HG03378 (cell line): ENCODE results near the gene PCBP4.
"Not testable (repeated sequence)": the region's sequence is repeated elsewhere in the genome, so short reads cannot be mapped to it uniquely, and the experiment has no call there.

Source experiments
- ATAC-seq: cut with Tn5 transposase; IDR thresholded peaks from one replicate; pipeline ENCODE4 v1.9.1; 2021; ENCODE audit warnings: mild to moderate bottlenecking, moderate library complexity; ENCODE audit not compliant: unreplicated experiment

PCBP4 gene

DNA sequence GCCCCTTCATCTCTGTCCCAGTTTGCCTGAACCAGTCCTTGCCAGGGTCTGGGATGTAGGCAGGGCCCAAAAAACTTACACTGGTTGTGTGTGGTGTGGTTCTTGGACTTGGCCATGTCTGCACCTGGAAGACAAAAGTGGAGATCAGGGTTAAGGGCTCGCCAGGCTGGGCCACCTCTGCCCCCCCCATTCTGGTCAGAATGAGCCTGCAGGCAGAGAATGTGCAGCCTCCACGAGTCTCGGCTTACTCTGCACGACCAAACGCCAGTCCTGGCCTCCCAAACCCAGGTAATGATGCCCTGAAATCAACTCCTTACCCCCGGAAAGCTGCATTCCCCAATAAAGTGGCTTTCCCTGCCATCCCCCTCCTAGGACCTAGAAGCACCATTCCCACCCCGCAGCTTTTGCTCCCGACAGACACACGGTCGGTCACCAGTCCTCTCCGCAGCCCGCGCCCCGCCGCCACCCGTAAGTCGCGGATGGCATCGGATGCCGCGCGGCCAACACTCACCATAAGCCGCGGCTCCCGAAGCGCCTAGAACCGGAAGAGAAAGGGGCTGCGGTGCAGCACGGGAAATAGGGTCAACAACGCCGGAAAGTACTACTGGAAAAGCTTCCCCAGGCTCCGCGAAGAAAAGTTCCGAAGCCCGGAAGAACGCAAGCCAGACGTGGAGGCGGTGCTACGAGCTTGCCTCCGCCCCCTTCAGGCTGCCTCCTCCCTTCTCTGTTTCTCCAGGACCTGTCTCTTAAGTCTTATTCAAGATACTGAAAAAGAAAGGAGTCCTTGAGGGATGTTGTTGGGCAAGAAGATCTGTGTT lies 28.3 kb upstream of the PCBP4 start, which contains the start of gene RPL29:
TSS of gene RPL29 (minus strand) at position 550 of the 818 bp plus-strand sequence. CDS start at position 116, 434 bp downstream.
- ATAC-seq = peak; percentile 87

DNA sequence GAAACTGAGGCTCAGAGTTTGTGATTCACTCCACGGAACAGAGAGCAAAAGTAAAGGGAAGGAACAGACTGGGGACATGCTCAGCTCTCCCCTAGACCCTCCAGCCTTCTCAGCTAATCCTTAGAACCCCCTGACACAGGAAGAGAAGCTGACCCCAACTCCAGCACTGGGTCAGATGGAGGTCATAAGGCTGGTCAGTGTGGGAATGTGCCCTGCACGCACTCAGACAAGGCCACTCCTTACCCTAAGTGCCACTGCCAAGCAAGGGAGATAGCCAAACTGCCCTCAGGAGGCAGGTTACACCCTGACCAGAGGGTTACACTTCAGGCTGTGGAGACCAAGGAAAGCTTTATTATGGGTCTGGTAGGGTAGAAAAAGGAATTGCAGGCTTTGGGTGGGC lies 27.3 kb upstream of the PCBP4 start:
- no peak for ATAC-seq

DNA sequence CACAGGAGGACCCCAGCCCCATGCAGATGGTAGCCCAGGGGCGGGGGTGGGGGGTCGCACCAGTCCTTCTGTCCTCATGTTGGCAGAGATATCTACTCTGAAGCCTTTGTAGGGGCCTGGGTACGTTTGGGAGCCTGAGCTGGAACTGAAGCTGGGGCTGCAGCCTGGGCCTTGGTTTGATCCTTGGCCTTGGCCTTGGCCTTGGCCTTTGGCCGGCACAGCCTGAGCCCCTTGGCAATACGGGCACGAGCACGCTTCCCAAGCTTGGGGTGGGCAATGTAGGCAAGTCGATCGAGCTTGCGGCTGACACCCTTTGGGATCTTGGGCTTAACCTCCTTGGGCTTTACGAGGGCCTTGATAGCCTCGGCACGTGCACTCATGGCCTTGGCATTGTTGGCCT lies 26.4 kb upstream of the PCBP4 start:
- not testable (repeated sequence) for ATAC-seq

DNA sequence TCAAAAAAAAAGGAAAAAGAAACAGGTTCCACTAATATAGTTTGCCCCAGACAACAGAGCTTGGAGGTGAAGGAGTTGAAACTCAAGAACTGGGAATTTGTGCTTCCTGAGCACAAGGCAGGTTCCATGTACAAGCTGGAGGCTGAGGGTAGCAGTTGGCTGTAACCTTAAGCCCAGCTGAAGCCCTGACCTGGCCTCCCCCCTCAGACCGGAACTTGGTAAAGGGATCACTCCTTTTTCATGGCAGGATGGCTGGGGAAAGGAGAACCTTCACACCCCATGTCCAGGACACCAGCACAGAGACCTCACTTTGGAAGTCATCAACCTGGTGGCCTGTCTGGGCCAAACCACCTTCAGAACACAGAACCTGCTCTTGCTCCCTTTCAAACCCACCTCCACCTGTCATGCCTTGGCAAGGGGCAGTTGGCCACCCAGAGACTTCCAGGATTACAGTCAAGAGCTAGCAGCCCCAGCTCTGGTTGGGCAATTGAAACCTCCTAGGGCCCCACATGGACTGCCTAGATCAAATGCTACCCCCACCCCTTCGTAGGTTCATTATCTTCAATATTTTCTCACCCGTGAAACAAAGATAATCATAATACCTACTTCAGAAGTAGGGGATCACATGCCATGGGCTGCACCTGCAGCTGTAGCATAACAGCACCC lies 24.9 kb upstream of the PCBP4 start:
- ATAC-seq = no peak

DNA sequence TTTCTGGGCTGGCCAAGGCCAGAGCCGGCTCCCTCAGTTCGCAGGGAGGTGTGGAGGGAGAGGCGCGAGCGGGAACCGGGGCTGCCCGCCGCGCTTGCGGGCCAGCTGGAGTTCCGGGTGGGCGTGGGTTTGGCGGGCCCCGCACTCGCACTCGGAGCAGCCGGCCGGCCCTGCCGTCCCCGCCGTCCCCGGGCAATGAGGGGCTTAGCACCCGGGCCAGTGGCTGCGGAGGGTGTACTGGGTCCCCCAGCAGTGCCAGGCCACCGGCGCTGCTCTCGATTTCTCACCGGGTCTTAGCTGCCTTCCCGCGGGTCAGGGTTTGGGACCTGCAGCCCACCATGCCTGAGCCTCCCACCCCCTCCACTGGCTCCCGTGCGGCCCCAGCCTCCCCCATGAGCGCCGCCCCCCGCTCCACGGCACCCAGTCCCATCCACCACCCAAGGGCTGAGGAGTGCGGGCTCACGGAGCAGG lies 23.3 kb upstream of the PCBP4 start:
- ATAC-seq = not testable (repeated sequence)

DNA sequence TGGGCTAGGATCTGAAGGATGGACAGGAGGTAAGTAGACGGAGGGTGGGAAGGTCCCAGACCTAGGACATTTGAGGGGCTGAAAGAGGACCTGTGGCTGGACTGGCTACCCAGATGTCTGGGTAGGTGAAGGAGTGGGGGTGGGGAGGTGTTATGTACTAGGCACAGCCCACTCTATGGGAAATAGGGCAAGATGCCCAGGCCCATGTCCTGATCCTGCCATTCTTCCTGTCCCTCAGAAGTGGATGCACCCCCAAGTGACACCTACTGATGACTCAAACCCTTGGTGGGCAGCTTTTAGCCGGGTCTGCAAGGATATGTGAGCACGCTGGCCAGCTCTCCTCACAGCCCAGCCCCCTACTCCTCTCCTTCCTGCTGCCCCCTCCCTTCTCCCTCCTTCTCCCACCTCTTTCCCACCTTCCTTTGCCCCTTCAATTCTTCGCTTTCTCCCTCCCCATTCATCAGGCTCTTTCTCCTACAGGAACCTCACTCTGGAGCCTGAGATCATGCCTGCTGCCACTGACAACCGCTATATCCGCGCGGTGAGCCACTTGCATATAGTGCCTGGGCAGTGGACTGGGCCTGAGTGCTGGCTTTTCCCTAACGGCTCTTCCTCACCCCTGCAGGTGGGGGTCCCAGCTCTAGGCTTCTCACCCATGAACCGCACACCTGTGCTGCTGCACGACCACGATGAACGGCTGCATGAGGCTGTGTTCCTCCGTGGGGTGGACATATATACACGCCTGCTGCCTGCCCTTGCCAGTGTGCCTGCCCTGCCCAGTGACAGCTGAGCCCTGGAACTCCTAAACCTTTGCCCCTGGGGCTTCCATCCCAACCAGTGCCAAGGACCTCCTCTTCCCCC lies 21.3 kb upstream of the PCBP4 start:
- ATAC-seq = no peak

DNA sequence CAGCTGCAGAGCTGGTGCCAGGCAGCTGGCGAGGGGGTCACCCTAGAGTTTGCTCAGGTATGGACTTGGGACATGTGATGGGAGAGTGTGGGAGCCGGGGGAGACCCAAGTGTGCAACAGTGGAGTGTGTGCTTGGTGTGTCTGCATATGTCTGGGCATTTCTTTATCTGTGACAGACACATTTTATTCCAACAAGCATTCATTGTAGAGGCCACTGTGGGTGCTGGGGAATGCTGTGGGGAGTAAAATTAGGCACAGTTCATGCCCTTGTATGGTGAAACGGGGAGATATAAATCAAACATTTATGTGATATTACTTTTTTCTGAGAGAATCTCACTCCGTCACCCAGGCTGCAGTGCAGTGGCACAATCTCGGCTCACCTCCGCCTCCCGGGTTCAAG lies 20.3 kb upstream of the PCBP4 start:
- ATAC-seq = no peak

DNA sequence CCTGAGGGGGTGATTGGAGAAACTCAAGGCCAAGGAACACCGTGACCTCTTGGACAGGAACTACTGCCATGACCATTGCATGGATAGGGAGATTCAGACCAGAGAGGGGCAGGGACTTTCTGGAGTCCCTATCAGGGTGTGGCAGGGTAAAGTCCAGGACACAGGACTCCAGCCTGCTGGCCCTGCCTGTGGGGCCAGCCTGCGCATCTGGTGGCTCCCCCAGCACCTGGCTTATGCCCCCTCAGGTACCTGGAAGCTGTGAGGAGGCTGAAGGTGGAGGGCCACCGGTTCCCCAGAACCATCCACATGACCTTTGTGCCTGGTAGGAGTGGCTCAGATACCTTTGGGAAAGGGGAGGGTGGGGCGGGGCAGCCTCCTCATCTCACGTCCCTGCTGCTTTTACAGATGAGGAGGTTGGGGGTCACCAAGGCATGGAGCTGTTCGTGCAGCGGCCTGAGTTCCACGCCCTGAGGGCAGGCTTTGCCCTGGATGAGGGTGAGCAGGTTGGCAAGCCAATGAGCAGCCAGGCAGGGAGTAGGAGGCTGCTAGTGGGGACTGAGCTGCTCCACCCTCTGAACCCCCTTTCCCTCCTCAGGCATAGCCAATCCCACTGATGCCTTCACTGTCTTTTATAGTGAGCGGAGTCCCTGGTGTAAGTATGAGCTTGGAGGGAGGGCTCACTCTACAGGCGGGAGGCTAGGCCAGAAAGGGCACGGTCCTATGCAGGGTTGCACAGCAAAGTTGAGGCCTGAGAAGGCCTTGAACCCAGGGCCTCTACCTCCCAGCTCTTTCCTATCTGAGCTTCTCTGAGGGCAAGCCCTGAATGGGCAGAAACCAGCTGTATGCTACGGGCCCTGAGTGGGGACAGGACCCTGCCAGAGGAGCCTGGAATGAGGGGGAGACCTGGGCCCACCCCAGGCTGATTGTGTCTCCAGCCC lies 19.0 kb upstream of the PCBP4 start:
- no peak for ATAC-seq

DNA sequence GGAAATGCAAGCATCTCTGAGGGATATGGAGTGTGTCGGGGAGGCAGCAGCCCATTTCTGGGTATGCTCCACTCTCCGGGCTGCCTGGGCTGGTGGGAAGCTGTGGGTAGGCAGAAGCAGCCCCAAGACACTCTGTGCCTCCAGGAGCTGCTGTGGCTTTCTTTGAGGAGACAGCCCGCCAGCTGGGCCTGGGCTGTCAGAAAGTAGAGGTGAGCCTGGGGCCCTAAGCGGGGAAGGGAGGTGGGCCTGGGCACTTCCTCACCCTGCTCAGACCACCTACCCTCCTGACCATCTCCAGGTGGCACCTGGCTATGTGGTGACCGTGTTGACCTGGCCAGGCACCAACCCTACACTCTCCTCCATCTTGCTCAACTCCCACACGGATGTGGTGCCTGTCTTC lies 17.8 kb upstream of the PCBP4 start:
- no peak for ATAC-seq

DNA sequence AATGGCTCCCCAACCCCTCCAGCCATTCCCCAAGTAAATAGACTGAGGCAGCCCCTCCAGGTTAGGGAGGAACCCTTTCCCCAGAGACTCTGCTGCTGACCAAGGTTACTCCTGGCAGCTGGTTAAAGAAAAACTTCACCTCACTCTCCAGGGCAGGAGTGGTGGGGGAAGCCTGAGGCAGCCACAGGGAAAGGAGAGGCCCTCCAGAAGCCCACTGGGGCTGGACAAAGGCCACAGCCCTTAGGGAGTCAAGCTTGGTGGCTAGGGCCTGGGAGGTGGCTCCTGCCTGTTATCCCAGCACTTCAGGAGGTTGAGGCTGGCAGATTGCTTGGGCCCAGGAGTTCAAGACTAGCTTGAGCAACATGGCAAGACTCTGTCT lies 17.0 kb upstream of the PCBP4 start:
- no peak for ATAC-seq

DNA sequence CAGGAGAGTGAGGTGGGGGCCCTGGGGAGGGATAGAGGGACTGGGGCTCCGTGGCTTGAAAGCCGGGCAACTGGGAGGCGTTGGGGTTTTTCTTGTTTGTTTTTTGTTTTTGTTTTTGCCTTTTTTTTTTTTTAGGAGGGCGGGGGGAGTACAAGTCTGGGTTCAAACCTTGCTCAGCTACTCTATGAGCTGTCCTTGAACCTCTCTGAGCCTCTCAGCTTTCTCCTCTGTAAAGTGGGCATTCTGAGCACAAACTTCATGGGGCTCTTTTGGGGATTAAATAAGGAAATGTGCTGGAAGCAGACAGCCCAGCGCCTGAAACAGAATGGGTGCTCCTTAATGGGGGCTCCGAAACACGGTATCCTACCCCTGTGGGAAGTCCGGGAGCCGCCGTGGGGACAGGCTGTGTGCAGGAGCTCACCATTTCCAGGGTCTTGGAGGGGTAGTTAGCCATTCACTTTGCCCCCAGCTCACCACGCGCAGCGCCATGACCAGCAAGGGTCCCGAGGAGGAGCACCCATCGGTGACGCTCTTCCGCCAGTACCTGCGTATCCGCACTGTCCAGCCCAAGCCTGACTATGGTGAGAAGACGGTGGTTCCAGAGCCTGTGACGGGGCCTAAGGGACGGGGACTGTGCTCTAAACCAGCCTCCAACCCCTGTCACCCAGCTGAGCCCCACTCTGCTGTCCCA lies 16.5 kb upstream of the PCBP4 start:
- ATAC-seq = no peak

DNA sequence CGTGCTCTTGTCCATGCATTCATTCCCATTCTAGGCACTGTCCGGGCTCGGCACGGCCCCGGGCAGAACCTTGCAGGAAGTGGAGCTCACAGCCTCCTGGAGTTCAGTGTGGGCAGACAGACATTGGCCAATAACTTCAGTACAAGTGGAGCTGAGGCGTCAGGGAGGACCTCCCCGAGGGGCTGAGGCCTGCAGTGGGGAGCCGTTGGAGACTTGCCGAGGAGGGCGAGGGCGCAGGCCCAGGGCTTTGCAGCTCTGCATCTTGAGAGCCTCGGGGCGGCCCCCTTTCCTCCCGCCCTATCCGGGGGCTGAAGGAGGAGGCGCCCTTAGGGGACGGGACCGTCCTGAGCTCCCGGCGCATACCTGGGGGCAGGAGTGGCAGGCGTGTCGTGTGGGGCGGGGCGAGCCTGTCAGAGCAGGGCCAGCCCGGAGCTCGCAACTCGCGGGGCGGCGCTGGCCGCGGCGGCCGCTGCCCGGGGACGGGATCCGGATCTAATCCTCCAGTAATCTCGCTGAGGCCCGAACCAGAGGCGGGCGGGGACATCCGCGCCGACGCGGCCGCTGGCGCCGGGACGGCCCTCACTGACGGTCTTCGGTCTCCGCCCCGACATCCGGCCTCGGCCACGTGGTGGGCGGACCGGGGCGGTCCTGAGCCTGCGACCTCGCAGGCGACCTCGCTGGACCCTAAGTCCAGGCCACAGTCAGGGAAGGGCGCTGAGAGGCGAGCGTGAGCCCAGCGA lies 15.8 kb upstream of the PCBP4 start, which contains the start of gene ACY1:
TSS of gene ACY1 (plus strand) at position 698 of the 740 bp plus-strand sequence. CDS start 530 bp downstream, outside the sequence.
- peak; percentile 44 for ATAC-seq

DNA sequence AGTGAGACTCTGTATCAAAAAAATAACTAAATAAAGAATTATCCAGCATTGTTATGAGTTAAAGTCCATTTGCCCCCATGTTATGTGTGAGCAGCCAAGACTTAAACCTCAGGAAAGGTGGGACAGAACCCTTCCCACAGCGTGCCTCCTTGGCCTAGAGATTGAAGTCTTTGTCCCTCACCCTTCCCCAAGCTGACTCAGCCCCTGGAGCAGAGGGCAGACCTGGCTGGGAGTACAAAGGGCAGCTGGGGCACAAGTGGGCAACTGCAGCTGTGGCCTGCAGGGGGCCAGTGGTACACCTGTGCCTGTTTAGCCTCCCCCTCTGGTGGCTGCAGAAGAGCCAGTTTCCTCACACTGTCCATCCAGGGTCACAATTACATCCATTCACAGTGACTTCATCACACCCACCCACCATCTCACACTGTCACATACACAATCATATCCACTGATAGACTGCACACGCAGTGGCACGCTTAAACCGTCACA lies 15.1 kb upstream of the PCBP4 start:
- ATAC-seq = peak; percentile 52

DNA sequence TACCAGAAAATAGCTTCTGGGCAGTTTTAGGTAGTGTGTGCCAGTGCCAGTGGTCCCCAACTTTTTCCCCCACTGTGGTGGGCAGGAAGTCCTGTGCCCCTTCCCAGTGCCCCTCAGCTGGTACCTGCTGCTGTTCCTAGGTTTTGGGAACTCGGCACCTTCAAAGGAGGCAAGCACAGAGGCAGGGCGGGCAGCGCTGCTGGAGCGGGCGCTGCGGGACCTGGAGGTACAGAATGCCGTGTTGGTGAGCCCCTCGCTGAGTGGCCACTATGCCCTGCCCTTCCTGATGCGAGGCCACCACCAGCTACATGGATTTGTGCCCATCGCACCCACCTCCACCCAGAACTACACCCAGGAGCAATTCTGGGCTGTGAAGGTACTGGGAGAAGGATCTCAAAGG lies 13.0 kb upstream of the PCBP4 start:
- ATAC-seq = no peak

DNA sequence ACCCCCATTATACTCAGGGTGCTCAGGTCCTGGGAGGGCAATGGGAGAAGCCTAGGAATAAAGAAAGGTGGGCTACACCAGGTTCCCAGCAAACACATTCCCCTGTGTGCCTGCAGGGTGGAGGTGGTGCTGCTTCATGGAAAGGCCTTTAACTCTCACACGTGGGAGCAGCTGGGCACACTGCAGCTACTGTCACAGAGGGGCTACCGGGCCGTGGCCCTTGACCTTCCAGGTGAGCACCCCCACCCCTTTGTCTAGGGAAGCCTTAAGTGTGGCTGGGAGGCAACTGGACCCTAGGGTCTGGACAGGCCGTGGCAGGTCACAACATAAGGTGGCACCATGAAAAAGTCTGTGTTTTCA lies 10.9 kb upstream of the PCBP4 start:
- no peak for ATAC-seq

DNA sequence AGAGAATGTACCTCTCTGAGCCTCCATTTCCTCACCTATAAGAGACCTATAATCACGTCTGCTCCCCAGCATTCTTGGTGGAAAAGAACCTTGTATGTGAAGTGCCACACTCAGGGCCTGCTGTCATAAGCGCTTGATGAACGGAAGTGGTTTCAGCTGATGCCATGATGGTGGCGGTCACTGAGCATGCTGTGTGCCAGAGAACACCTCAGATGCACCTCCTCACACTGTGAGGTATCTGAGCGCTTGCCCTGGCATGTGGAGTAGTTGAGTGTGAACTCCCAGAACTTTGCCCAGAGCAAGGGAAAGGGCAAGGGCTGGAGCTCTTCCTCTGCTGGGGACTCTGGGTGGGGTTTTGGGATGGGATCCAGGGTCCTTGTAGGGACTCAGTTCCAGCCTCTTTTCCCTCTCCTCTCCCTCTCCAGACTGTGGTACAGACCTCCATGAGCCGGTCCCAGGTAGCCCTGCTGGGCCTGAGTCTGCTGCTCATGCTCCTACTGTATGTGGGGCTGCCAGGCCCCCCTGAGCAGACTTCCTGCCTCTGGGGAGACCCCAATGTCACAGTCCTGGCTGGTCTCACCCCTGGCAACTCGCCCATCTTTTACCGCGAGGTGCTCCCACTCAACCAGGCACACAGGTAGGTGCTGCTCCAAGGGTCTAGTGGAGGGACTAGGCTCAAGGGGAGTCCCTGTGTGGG lies 10.3 kb upstream of the PCBP4 start:
- no peak for ATAC-seq

DNA sequence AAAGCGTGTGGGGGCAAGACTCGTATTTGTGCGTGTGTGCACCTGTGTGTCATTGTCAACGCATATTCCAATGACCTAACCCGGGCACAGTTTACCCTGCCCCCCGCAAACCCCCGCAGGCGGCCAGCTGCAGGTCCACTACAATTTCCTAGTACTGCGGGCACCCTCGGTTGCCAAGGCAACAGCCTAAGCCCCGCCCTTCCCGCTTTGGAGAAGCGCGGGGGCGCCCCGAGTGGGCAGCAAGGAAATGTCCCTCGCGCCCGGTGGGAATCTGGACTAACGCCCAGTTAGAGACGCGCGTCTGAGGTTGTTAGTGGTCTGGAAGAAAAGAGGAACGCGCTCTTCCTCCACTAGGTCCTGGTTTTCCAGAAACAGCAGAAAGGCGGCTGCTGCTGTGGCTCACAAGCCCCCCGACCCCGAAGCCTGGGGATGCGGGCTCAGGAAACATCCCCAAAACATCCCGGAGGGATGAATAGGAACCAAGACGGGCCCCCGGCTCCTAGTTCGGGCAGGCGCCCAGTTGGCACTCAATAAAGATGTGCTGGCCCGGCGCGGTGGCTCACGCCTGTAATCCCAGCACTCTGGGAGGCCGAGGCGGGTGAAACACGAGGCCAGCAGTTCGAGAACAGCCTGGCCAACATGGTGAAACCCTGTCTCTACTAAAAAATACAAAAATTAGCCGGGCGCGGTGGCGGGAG lies 8.7 kb upstream of the PCBP4 start:
- ATAC-seq = no peak
